DMS153 treated with DMSO at 0.1 percent for 48 hours (cell line): Measurements from ENCODE around the gene HMOX2.

Experiments
- DNase-seq: peaks from one replicate; lab custom pipeline; 2025; ENCODE audit not compliant: unreplicated experiment; lab: John Stamatoyannopoulos, UW

HMOX2 gene

GRCh38 chr16:4552541-4552940 lies 76.3 kb downstream of the HMOX2 start:
- DNase-seq: no peak

- DNase-seq: no peak
Observed at GRCh38 chr16:4556112-4556511, 79.9 kb downstream of the HMOX2 start, which contains the start of gene C16orf96. TSS of gene C16orf96 (plus strand) at chr16:4556340. CDS start at chr16:4556490, 150 bp downstream.

- DNase-seq: no peak
Observed at GRCh38 chr16:4556580-4556979, 80.4 kb downstream of the HMOX2 start.

GRCh38 chr16:4557973-4558372 lies 81.8 kb downstream of the HMOX2 start:
- no peak for DNase-seq
